HEK293 (cell line): ENCODE data around the gene ANKRD33B.

Source experiments
- CTCF ChIA-PET: fragments of 350-600 bp; formaldehyde crosslinking; extraction: SDS; loops from one replicate; lab custom pipeline; 2021; ENCODE audit warnings: antibody characterized with exemption; lab: Yijun Ruan, JAX
- POLR2A ChIA-PET: fragments of 300-600 bp; formaldehyde crosslinking; extraction: SDS; loops from one replicate; lab custom pipeline; 2020; ENCODE audit warnings: antibody characterized with exemption, inconsistent platforms; lab: Yijun Ruan, JAX
- H3K27ac ChIP-seq: fragments of 200-500 bp; sonication (Bioruptor generic); 2 replicates; pipeline ENCODE4 v1.5.1; 2014; ENCODE audit warnings: low read depth, low read length, control low read depth, inconsistent platforms; ENCODE audit errors: extremely low read depth
- H3K36me3 ChIP-seq, 2 experiments: fragments of 200-500 bp in 1 of 2; sonication (Bioruptor generic) in 1 of 2; 1 replicate in 1 of 2; 2 replicates in 1 of 2; pipeline ENCODE4 v1.5.1; 2014 to 2017; ENCODE audit warnings: inconsistent platforms in 2 of 2, low read length in 2 of 2; ENCODE audit not compliant: control insufficient read depth in 2 of 2, insufficient read depth in 1 of 2
- H3K4me1 ChIP-seq: fragments of 200-500 bp; sonication (Bioruptor generic); 2 replicates; pipeline ENCODE4 v1.5.1; 2014; ENCODE audit warnings: mild to moderate bottlenecking, low read length, inconsistent platforms; ENCODE audit not compliant: control insufficient read depth, insufficient read depth
- H3K4me3 ChIP-seq: 2 replicates; pipeline ENCODE4 v1.5.1; 2011; ENCODE audit warnings: low read depth, mild to moderate bottlenecking, control low read depth, low read length, moderate library complexity
- H3K9me3 ChIP-seq: fragments of 200-500 bp; sonication (Bioruptor generic); 2 replicates; pipeline ENCODE4 v1.5.1; 2014; ENCODE audit warnings: low read depth, low read length, inconsistent platforms; ENCODE audit not compliant: control insufficient read depth, insufficient read depth
- EGR2 ChIP-seq: fragments of 450-650 bp; formaldehyde crosslinking; IDR thresholded peaks from 2 replicates; pipeline ENCODE4 v1.5.1; 2016; ENCODE audit warnings: low read depth, missing biosample characterization, missing genetic modification characterization
- ZFHX2 ChIP-seq: fragments of 450-650 bp; formaldehyde crosslinking; conservative IDR thresholded peaks from 2 replicates; pipeline ENCODE4 v1.5.1; 2016; ENCODE audit warnings: missing biosample characterization, missing genetic modification characterization
- ZIC2 ChIP-seq: fragments of 450-650 bp; formaldehyde crosslinking; IDR thresholded peaks from 2 replicates; pipeline ENCODE4 v1.5.1; 2016; ENCODE audit warnings: missing biosample characterization, missing genetic modification characterization
- ZNF214 ChIP-seq: fragments of 450-650 bp; formaldehyde crosslinking; IDR thresholded peaks from 2 replicates; pipeline ENCODE4 v1.5.1; 2017; ENCODE audit warnings: missing biosample characterization, mild to moderate bottlenecking, missing genetic modification characterization, borderline replicate concordance
- ZNF335 ChIP-seq: fragments of 450-650 bp; formaldehyde crosslinking; conservative IDR thresholded peaks from 2 replicates; pipeline ENCODE4 v1.5.1; 2016; ENCODE audit warnings: missing biosample characterization, missing genetic modification characterization
- ZNF76 ChIP-seq: fragments of 450-650 bp; formaldehyde crosslinking; IDR thresholded peaks from 2 replicates; pipeline ENCODE4; 2016; ENCODE audit warnings: low read depth, missing biosample characterization, missing genetic modification characterization, borderline replicate concordance
- ZSCAN30 ChIP-seq: fragments of 450-650 bp; IDR thresholded peaks from 2 replicates; pipeline ENCODE4 v1.5.1; 2018; ENCODE audit warnings: missing biosample characterization, mild to moderate bottlenecking, missing genetic modification characterization, moderate library complexity
- TF ChIP-seq, protein P1 (sequence below): fragments of 450-650 bp; formaldehyde crosslinking; IDR thresholded peaks from 2 replicates; pipeline ENCODE4 v1.5.1; 2016; ENCODE audit warnings: missing biosample characterization, missing genetic modification characterization, low read depth
- TF ChIP-seq, protein P2 (sequence below): fragments of 450-650 bp; formaldehyde crosslinking; IDR thresholded peaks from 2 replicates; pipeline ENCODE4 v1.5.1; 2016; ENCODE audit warnings: missing biosample characterization, missing genetic modification characterization
- TF ChIP-seq, protein P3 (sequence below): fragments of 450-650 bp; formaldehyde crosslinking; IDR thresholded peaks from 2 replicates; pipeline ENCODE4 v1.5.1; 2017; ENCODE audit warnings: missing biosample characterization, missing genetic modification characterization
- TF ChIP-seq, protein P4 (sequence below): fragments of 450-650 bp; formaldehyde crosslinking; IDR thresholded peaks from 2 replicates; pipeline ENCODE4 v1.5.1; 2016; ENCODE audit warnings: missing biosample characterization, missing genetic modification characterization
- TF ChIP-seq, protein P5 (sequence below): fragments of 450-650 bp; formaldehyde crosslinking; IDR thresholded peaks from 2 replicates; pipeline ENCODE4 v1.5.1; 2016; ENCODE audit warnings: missing biosample characterization, missing genetic modification characterization, borderline replicate concordance

The ANKRD33B gene

DNA sequence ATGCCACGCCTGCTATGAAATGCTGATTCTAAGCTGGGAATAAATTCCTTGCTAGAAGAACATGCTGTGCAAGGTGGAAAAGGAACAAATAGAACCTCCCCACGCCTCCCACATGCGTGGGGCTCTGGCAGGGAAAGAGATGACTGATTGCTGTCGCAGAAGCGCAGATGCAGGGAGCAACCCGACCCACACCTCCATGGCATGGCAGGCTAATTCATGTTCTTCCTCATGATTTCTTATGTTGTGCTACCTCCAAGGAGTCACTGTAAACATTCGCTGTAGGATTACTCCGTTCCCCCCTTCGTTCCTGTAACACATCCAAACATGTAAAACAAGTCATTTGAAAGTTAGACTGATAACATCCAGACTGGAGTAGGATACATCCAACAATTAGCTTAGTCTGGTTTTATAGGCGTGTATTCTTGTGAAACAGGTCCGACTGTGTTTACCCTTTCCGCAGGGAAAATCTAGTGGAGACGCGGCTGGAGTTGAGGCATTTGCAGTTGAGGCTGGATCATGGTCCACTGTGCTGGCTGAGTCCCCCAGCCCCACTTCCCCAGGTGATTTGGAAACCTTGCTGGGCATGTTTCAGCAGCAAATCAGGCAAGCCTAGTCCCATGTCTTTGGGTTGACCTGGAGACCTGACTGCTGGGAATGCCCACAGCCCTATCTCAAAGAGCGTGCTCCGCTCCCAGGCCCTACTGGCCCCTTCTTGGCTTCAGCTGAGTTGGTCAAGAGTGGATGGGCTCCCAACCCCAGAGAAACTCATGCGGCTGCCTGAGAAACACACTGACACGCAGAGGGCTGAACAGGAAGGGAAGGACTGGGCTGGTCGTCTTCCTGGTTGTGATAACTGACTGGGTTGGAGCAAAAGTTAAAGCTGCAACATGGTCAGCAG lies 24.8 kb upstream of the ANKRD33B start:
- no peak overlapping the region for H3K4me3 ChIP-seq
- H3K27ac ChIP-seq, result no peak overlapping the region
- TF ChIP-seq ZNF76 (tag by site-specific recombination) (no peak), ZNF335 (tag by site-specific recombination) (no peak), ZFHX2 (tag by site-specific recombination) (peak; percentile 77), EGR2 (tag by site-specific recombination) (peak; percentile 77), ZNF214 (tag by site-specific recombination) (no peak)
- TF ChIP-seq, protein P1, sequence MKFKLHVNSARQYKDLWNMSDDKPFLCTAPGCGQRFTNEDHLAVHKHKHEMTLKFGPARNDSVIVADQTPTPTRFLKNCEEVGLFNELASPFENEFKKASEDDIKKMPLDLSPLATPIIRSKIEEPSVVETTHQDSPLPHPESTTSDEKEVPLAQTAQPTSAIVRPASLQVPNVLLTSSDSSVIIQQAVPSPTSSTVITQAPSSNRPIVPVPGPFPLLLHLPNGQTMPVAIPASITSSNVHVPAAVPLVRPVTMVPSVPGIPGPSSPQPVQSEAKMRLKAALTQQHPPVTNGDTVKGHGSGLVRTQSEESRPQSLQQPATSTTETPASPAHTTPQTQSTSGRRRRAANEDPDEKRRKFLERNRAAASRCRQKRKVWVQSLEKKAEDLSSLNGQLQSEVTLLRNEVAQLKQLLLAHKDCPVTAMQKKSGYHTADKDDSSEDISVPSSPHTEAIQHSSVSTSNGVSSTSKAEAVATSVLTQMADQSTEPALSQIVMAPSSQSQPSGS, result no peak
- TF ChIP-seq, protein P2, sequence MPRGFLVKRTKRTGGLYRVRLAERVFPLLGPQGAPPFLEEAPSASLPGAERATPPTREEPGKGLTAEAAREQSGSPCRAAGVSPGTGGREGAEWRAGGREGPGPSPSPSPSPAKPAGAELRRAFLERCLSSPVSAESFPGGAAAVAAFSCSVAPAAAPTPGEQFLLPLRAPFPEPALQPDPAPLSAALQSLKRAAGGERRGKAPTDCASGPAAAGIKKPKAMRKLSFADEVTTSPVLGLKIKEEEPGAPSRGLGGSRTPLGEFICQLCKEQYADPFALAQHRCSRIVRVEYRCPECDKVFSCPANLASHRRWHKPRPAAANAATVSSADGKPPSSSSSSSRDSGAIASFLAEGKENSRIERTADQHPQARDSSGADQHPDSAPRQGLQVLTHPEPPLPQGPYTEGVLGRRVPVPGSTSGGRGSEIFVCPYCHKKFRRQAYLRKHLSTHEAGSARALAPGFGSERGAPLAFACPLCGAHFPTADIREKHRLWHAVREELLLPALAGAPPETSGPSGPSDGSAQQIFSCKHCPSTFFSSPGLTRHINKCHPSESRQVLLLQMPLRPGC, result no peak
- ChIA-PET POLR2A (no interaction called here), CTCF (no interaction called here)
- peaks cover 3% of the 10 kb centered on the region for H3K4me1 ChIP-seq
- no peaks in the 10 kb centered on the region for H3K36me3 ChIP-seq
- H3K9me3 ChIP-seq, result no peaks in the 10 kb centered on the region

DNA sequence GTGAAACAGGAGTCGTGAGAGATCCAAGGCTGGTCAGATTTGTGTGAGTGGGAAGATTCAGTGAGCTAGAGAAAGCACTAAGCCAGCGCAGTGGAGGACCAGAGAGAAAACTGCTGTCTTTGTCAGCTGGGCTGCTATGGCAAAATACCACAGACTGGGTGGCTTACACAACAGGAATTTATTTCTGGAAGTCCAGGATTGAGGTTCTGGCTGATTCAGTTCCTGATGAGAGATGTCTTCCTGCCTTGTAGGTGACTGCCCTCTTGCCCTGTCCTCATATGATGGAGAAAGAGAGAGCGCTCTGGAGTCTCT lies 24.2 kb upstream of the ANKRD33B start:
- no peaks in the 10 kb centered on the region for H3K9me3 ChIP-seq
- no peak overlapping the region for H3K27ac ChIP-seq
- CTCF ChIA-PET, result no interaction called here
- no peaks in the 10 kb centered on the region for H3K36me3 ChIP-seq
- no peak for TF ChIP-seq ZNF76 (tag by site-specific recombination)
- no peak for TF ChIP-seq ZIC2 (tag by site-specific recombination)
- TF ChIP-seq, protein P3, sequence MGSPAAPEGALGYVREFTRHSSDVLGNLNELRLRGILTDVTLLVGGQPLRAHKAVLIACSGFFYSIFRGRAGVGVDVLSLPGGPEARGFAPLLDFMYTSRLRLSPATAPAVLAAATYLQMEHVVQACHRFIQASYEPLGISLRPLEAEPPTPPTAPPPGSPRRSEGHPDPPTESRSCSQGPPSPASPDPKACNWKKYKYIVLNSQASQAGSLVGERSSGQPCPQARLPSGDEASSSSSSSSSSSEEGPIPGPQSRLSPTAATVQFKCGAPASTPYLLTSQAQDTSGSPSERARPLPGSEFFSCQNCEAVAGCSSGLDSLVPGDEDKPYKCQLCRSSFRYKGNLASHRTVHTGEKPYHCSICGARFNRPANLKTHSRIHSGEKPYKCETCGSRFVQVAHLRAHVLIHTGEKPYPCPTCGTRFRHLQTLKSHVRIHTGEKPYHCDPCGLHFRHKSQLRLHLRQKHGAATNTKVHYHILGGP (tag by site-specific recombination), result no peak
- no peak for TF ChIP-seq ZSCAN30
- TF ChIP-seq, protein P4, sequence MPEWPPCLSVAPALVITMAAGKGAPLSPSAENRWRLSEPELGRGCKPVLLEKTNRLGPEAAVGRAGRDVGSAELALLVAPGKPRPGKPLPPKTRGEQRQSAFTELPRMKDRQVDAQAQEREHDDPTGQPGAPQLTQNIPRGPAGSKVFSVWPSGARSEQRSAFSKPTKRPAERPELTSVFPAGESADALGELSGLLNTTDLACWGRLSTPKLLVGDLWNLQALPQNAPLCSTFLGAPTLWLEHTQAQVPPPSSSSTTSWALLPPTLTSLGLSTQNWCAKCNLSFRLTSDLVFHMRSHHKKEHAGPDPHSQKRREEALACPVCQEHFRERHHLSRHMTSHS (tag by site-specific recombination), result no peak
- TF ChIP-seq, protein P5, sequence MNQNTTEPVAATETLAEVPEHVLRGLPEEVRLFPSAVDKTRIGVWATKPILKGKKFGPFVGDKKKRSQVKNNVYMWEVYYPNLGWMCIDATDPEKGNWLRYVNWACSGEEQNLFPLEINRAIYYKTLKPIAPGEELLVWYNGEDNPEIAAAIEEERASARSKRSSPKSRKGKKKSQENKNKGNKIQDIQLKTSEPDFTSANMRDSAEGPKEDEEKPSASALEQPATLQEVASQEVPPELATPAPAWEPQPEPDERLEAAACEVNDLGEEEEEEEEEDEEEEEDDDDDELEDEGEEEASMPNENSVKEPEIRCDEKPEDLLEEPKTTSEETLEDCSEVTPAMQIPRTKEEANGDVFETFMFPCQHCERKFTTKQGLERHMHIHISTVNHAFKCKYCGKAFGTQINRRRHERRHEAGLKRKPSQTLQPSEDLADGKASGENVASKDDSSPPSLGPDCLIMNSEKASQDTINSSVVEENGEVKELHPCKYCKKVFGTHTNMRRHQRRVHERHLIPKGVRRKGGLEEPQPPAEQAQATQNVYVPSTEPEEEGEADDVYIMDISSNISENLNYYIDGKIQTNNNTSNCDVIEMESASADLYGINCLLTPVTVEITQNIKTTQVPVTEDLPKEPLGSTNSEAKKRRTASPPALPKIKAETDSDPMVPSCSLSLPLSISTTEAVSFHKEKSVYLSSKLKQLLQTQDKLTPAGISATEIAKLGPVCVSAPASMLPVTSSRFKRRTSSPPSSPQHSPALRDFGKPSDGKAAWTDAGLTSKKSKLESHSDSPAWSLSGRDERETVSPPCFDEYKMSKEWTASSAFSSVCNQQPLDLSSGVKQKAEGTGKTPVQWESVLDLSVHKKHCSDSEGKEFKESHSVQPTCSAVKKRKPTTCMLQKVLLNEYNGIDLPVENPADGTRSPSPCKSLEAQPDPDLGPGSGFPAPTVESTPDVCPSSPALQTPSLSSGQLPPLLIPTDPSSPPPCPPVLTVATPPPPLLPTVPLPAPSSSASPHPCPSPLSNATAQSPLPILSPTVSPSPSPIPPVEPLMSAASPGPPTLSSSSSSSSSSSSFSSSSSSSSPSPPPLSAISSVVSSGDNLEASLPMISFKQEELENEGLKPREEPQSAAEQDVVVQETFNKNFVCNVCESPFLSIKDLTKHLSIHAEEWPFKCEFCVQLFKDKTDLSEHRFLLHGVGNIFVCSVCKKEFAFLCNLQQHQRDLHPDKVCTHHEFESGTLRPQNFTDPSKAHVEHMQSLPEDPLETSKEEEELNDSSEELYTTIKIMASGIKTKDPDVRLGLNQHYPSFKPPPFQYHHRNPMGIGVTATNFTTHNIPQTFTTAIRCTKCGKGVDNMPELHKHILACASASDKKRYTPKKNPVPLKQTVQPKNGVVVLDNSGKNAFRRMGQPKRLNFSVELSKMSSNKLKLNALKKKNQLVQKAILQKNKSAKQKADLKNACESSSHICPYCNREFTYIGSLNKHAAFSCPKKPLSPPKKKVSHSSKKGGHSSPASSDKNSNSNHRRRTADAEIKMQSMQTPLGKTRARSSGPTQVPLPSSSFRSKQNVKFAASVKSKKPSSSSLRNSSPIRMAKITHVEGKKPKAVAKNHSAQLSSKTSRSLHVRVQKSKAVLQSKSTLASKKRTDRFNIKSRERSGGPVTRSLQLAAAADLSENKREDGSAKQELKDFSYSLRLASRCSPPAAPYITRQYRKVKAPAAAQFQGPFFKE (tag by site-specific recombination), result no peak
- POLR2A ChIA-PET, result no interaction called here
- peaks cover 3% of the 10 kb centered on the region for H3K4me1 ChIP-seq
- H3K4me3 ChIP-seq, result no peak overlapping the region
